HepG2 (cell line): ENCODE data around the gene WDR49. TPM values are rescaled to one million over a fixed set of nuclear protein-coding genes. Genes with fewer than 3 reads are reported as not detected.

Source experiments
- ATAC-seq: fragments of 200-7000 bp; cut with Tn5 transposase; 3 replicates; pipeline ENCODE4 v1.9.1; 2020; ENCODE audit warnings: mild to moderate bottlenecking, moderate library complexity
- BruUV-seq: library from RNA; stranded (reverse); fragments of 400-500 nt; replicated peaks from 2 replicates; lab custom pipeline; 2021; lab: Mats Ljungman, UMichigan
- CTCF ChIA-PET: fragments of 300-600 bp; formaldehyde crosslinking; extraction: SDS; loops from one replicate; lab custom pipeline; 2021; ENCODE audit warnings: low total read pairs, inconsistent platforms, low intra/inter-chr PET ratio; lab: Yijun Ruan, JAX
- POLR2A ChIA-PET: fragments of 350-600 bp; sonication (Branson Sonifier 250); formaldehyde crosslinking; loops from one replicate; lab custom pipeline; 2020; ENCODE audit warnings: antibody characterized with exemption, inconsistent platforms; lab: Yijun Ruan, JAX
- DNase-seq: peaks from one replicate; pipeline ENCODE4 v3.0.0-alpha.2; 2015; ENCODE audit warnings: low spot score
- FAIRE-seq: peaks from 3 replicates; lab custom pipeline; 2011; peaks lifted over from hg19 to GRCh38; lab: Jason Lieb, UNC
- H2AFZ ChIP-seq: one replicate; pipeline ENCODE4 v1.6.1; 2011; ENCODE audit warnings: low read length, inconsistent platforms
- H3K27ac ChIP-seq: fragments of 300-600 bp; 3 replicates; pipeline ENCODE4 v1.8.0; 2011; ENCODE audit warnings: mixed run types, mild to moderate bottlenecking, mixed read lengths, low read length, inconsistent platforms; ENCODE audit not compliant: insufficient read depth; ENCODE audit errors: extremely low read length
- H3K27me3 ChIP-seq, 2 experiments: fragments of 200-600 bp in 1 of 2; 2 replicates in 1 of 2; 3 replicates in 1 of 2; pipeline versions ENCODE4 v1.6.0 to v1.8.0; 2011; ENCODE audit warnings: low read length in 2 of 2, mild to moderate bottlenecking in 2 of 2, moderate library complexity in 2 of 2, inconsistent platforms in 1 of 2; ENCODE audit not compliant: insufficient read depth in 2 of 2, control insufficient read depth in 1 of 2
- H3K36me3 ChIP-seq, 2 experiments: fragments of 200-600 bp in 1 of 2; replicated peaks in 1 of 2; 2 replicates in 1 of 2; 3 replicates in 1 of 2; pipeline versions ENCODE4 v1.5.1 to v1.8.0; 2011; ENCODE audit warnings: low read length in 2 of 2, inconsistent platforms in 1 of 2; ENCODE audit not compliant: insufficient read depth in 2 of 2, control insufficient read depth in 1 of 2
- H3K4me1 ChIP-seq: 2 replicates; pipeline ENCODE4 v1.5.1; 2012; ENCODE audit warnings: low read length, inconsistent platforms; ENCODE audit not compliant: insufficient read depth
- H3K4me2 ChIP-seq: 2 replicates; pipeline ENCODE4 v1.6.0; 2011; ENCODE audit warnings: low read depth, low read length, inconsistent platforms
- H3K4me3 ChIP-seq, 3 experiments: fragments of 200-600 bp in 1 of 3; sonication (generic), shearing (Covaris generic) in 1 of 3; replicated peaks in 1 of 3; 2 replicates each; pipeline ENCODE4 v1.5.1; 2011 to 2016; ENCODE audit warnings: low read length in 3 of 3, inconsistent platforms in 2 of 3, low read depth in 2 of 3, mild to moderate bottlenecking in 2 of 3, control low read depth in 1 of 3, mixed read lengths in 1 of 3; ENCODE audit not compliant: insufficient read depth in 1 of 3
- H3K79me2 ChIP-seq: one replicate; pipeline ENCODE4 v1.6.1; 2011; ENCODE audit warnings: low read length, inconsistent platforms; ENCODE audit not compliant: insufficient read depth
- H3K9ac ChIP-seq: 2 replicates; pipeline ENCODE4 v1.6.0; 2011; ENCODE audit warnings: mild to moderate bottlenecking, low read depth, low read length, inconsistent platforms; ENCODE audit not compliant: insufficient read depth
- H3K9me3 ChIP-seq: 2 replicates; pipeline ENCODE4 v1.5.1; 2012; ENCODE audit warnings: mild to moderate bottlenecking, low read length
- H4K20me1 ChIP-seq: 2 replicates; pipeline ENCODE4 v1.6.0; 2011; ENCODE audit warnings: inconsistent platforms, mild to moderate bottlenecking, low read length, moderate library complexity; ENCODE audit not compliant: insufficient read depth
- FLYWCH1 ChIP-seq: sonication (generic); formaldehyde crosslinking; IDR thresholded peaks from 2 replicates; pipeline ENCODE4 v1.8.1; 2023; ENCODE audit warnings: mild to moderate bottlenecking, missing genetic modification reagents
- FOXK2 ChIP-seq: fragments of 450-650 bp; IDR thresholded peaks from 2 replicates; pipeline ENCODE4 v1.6.1; 2016
- GFI1 ChIP-seq: sonication (generic); formaldehyde crosslinking; IDR thresholded peaks from 2 replicates; pipeline ENCODE4 v1.5.0; 2020; ENCODE audit warnings: missing genetic modification reagents, mild to moderate bottlenecking, borderline replicate concordance
- HNF4G ChIP-seq, 2 experiments: sonication (generic) in 1 of 2; formaldehyde crosslinking in 1 of 2; IDR thresholded peaks; 2 replicates each; pipeline versions ENCODE4 v1.4.0 to v1.6.1; 2011 to 2020; ENCODE audit warnings: borderline replicate concordance in 2 of 2, low read depth in 2 of 2, mild to moderate bottlenecking in 2 of 2, low read length in 1 of 2, missing genetic modification reagents in 1 of 2, moderate library complexity in 1 of 2
- NFIC ChIP-seq: IDR thresholded peaks from 2 replicates; pipeline ENCODE4 v1.6.1; 2012; ENCODE audit warnings: mild to moderate bottlenecking, low read length, inconsistent platforms
- SMARCC2 ChIP-seq: fragments of 450-650 bp; IDR thresholded peaks from 2 replicates; pipeline ENCODE4 v1.6.1; 2017; ENCODE audit warnings: antibody characterized with exemption, mild to moderate bottlenecking
- SOX5 ChIP-seq: IDR thresholded peaks from 2 replicates; pipeline ENCODE4 v1.6.1; 2016; ENCODE audit warnings: borderline replicate concordance
- TFAP4 ChIP-seq: sonication (generic); IDR thresholded peaks from 2 replicates; pipeline ENCODE4 v1.6.1; 2016; ENCODE audit warnings: low read depth, borderline replicate concordance
- ZMYM4 ChIP-seq: sonication (generic); formaldehyde crosslinking; IDR thresholded peaks from 2 replicates; pipeline ENCODE4 v1.8.1; 2023; ENCODE audit warnings: mild to moderate bottlenecking, missing genetic modification reagents
- in situ Hi-C: cut with HindIII; loops from 2 replicates; pipeline ENCODE4 v1.10.0; 2017; ENCODE audit warnings: low pct_unique_long_range_greater_than_20kb; ENCODE audit not compliant: extremely low pct_ligation_motif_present
- intact Hi-C: fragments of 100-400 bp; cut with micrococcal nuclease; formaldehyde crosslinking; loops from one replicate; pipeline ENCODE4 v1.10.0; 2022; ENCODE audit not compliant: unreplicated experiment
- polyA plus RNA-seq, 8 experiments: library from polyadenylated mRNA; depleted of rRNA in 3 of 8; stranded (reverse) in 7 of 8; unstranded in 1 of 8; fragments of >200 nt; fragmentation: Illumina TruSeq in 4 of 8; extraction: Trizol in 4 of 8; gene quantifications; 2 replicates each; pipeline versions ENCODE4 v1.2.1 to v1.2.3, GENCODE V29; 2011 to 2016; ENCODE audit warnings: low read depth in 4 of 8, missing spikeins in 1 of 8, mixed read lengths in 1 of 8; ENCODE audit not compliant: insufficient read depth in 1 of 8
- total RNA-seq, 5 experiments: library from RNA; depleted of rRNA; stranded (reverse); fragments of >200 nt; fragmentation: Illumina TruSeq; extraction: Trizol; gene quantifications; 2 replicates each; pipeline ENCODE4 v1.2.3, GENCODE V29; 2016; ENCODE audit warnings: low read depth in 1 of 5

Gene WDR49
- total and polyA plus RNA-seq, 2 of the 13 experiments (the other 11 are each of a cell fraction or from before 2014, with no cell fraction given): 0.04 TPM; not detected in 1

- peak; percentile 50; the same call in 1 of the 2 replicates for TF ChIP-seq GFI1 (CRISPR knock-in tag)
- TF ChIP-seq TFAP4: peak; percentile 57
- TF ChIP-seq FLYWCH1 (CRISPR knock-in tag): no peak
- peak; percentile 85 for TF ChIP-seq ZMYM4
- peak; percentile 29; the same call in 1 of the 2 replicates for TF ChIP-seq SOX5 (CRISPR knock-in tag)
- TF ChIP-seq FOXK2: no peak
- peak; percentile 45; the same call in 1 of the 2 replicates for TF ChIP-seq HNF4G (IDR thresholded peaks at IDR 0.05; ENCODE audit: borderline replicate concordance, low read depth, low read length)
- TF ChIP-seq HNF4G (CRISPR knock-in tag; IDR thresholded peaks at IDR 0.05; ENCODE audit: borderline replicate concordance, low read depth): no peak
- peak; percentile 41; the same call in 1 of the 2 replicates for TF ChIP-seq NFIC
- TF ChIP-seq, all 625 proteins: peak for 44
These were observed 185.7 kb downstream of the WDR49 start (continued) for GRCh38 chr3:167467848-167468611.

- BruUV-seq: no TSS peak
- no peak overlapping the region for H3K4me3 ChIP-seq
- in situ Hi-C loops (no loop called here), intact Hi-C loops (no loop called here)
- CTCF ChIA-PET: no interaction called here
- FAIRE-seq: no peak
- no peak for DNase-seq
- H3K36me3 ChIP-seq: no peaks in the 10 kb centered on the region
- peaks cover 22% of the 10 kb centered on the region for H3K4me1 ChIP-seq
- H3K27ac ChIP-seq: no peak overlapping the region
- H2AFZ ChIP-seq: no peak overlapping the region
- no peak for TF ChIP-seq SMARCC2
- TF ChIP-seq, all 625 proteins: peak for 0
- POLR2A ChIA-PET: no interaction called here
- H3K9ac ChIP-seq: no peak overlapping the region
- H3K79me2 ChIP-seq: no peaks in the 10 kb centered on the region
- H3K27me3 ChIP-seq: no peaks in the 10 kb centered on the region; a peak in 1 of 5 replicates
- H4K20me1 ChIP-seq: no peaks in the 10 kb centered on the region
- no peak for ATAC-seq
- H3K4me2 ChIP-seq: no peak overlapping the region
- H3K9me3 ChIP-seq: no peaks in the 10 kb centered on the region
These were observed 186.8 kb downstream of the WDR49 start for GRCh38 chr3:167466966-167467365.
